ENCODE results near the gene KRTAP10-2. TPM values are rescaled to one million over a fixed set of nuclear protein-coding genes. Genes with fewer than 3 reads are reported as not detected.

KRTAP10-2 gene
- total and polyA plus RNA-seq, 2 of the 4 experiments (the other 2 are of a cell fraction): not detected

- Histone ChIP-seq H2BK5ac (ENCODE audit: low read depth, low read length, poor library complexity, severe bottlenecking) (no peak overlapping the region), H2AFZ (replicated peaks; ENCODE audit: low read length, poor library complexity) (peak overlapping the region; percentile 58), H2BK15ac (ENCODE audit: low read depth, low read length) (no peak overlapping the region), H3K14ac (replicated peaks; ENCODE audit: low read depth, low read length) (no peak overlapping the region), H4K8ac (ENCODE audit: low read depth in 2 of 2, low read length in 2 of 2) (no peak overlapping the region), H3K4ac (ENCODE audit: low read depth, low read length) (no peak overlapping the region), H3K27ac (ENCODE audit: insufficient read depth, low read length) (no peak overlapping the region), H4K91ac (ENCODE audit: insufficient read depth, low read depth, low read length) (no peak overlapping the region), H3K36me3 (ENCODE audit: control insufficient read depth, insufficient read depth, low read length) (no peaks in the 10 kb centered on the region), H3K56ac (ENCODE audit: extremely low read depth, insufficient read depth, low read length) (no peak overlapping the region), H3K27me3 (ENCODE audit: control insufficient read depth, insufficient read depth, low read length) (peaks cover 21% of the 10 kb centered on the region), H3K4me2 (ENCODE audit: low read depth, low read length) (no peak overlapping the region), H2BK120ac (ENCODE audit: low read depth, low read length) (no peak overlapping the region), H3K9me3 (ENCODE audit: control insufficient read depth, insufficient read depth, low read length) (no peaks in the 10 kb centered on the region; the same call in 1 of the 2 replicates), H3K18ac (ENCODE audit: low read depth, low read length) (no peak overlapping the region), H2BK20ac (ENCODE audit: low read depth, low read length) (no peak overlapping the region), H3K4me1 (ENCODE audit: control insufficient read depth, insufficient read depth, low read length) (no peaks in the 10 kb centered on the region), H3K9ac (ENCODE audit: low read depth, low read length) (no peak overlapping the region), H2AK5ac (ENCODE audit: low read depth, low read length) (no peak overlapping the region), H4K20me1 (ENCODE audit: insufficient read depth, low read length) (no peaks in the 10 kb centered on the region), H2AK9ac (replicated peaks; ENCODE audit: low read depth, low read length, poor library complexity) (no peak overlapping the region), H3K4me3 (ENCODE audit: insufficient read depth, low read depth, low read length) (no peak overlapping the region), H4K5ac (ENCODE audit: low read depth, low read length) (no peak overlapping the region), H3K79me1 (ENCODE audit: low read depth in 1 of 2, low read length in 2 of 2) (no peaks in the 10 kb centered on the region), H3K9me1 (ENCODE audit: insufficient read depth, low read length) (no peaks in the 10 kb centered on the region), H3K23ac (ENCODE audit: low read depth, low read length) (no peak overlapping the region)
- no peak for DNase-seq
- dilution Hi-C loops (cut with HindIII; ENCODE audit: low sequenced_read_pairs, unreplicated experiment): no loop called here
- WGBS, 2 experiments (ENCODE audit: extremely low coverage in 2 of 2, insufficient read length in 1 of 2): 16% methylated on average over 16 of the region's 36 CpGs; no CpG with 5 or more reads in 1 of the 2 experiments
- ChIA-PET POLR2A (ENCODE audit: unreplicated experiment) (no interaction called here), CTCF (no interaction called here)
- BruUV-seq (replicated peaks): no TSS peak
- in situ Hi-C loops (cut with MboI; ENCODE audit: low sequenced_read_pairs): loop anchor here (25.0 kb wide), 1 partner anchor 427 kb away; the partner anchor contains the start of gene SLX9
- ATAC-seq (ENCODE audit: low read depth): peak; percentile 77
- no peak for TF ChIP-seq FOS (IDR thresholded peaks at IDR 0.05; ENCODE audit: low read depth, low read length)
- peak; percentile 52 for TF ChIP-seq CTCF (conservative IDR thresholded peaks at IDR 0.05; ENCODE audit: low read depth, low read length)
- TF ChIP-seq SMC3 (IDR thresholded peaks at IDR 0.05; ENCODE audit: low read depth, low read length): peak; percentile 39
- no peak for TF ChIP-seq MXI1 (IDR thresholded peaks at IDR 0.05; ENCODE audit: borderline replicate concordance, low read depth, low read length)
- no peak for TF ChIP-seq BHLHE40 (IDR thresholded peaks at IDR 0.05; ENCODE audit: low read depth, low read length)
- TF ChIP-seq NFE2L2 (IDR thresholded peaks at IDR 0.05; ENCODE audit: low read depth, low read length): no peak
- no peak for TF ChIP-seq RFX5 (IDR thresholded peaks at IDR 0.05; ENCODE audit: low read depth, low read length)
- TF ChIP-seq MAZ (IDR thresholded peaks at IDR 0.05; ENCODE audit: borderline replicate concordance, low read depth, low read length): no peak
- TF ChIP-seq CHD1 (IDR thresholded peaks at IDR 0.05; ENCODE audit: low read depth, low read length): no peak
- TF ChIP-seq RCOR1 (IDR thresholded peaks at IDR 0.05; ENCODE audit: insufficient replicate concordance, low read length): no peak
- peak; percentile 52 for TF ChIP-seq RAD21 (IDR thresholded peaks at IDR 0.05; ENCODE audit: low read length)
- no peak for TF ChIP-seq MAFK (IDR thresholded peaks at IDR 0.05; ENCODE audit: low read depth, low read length)
- TF ChIP-seq ELK1 (IDR thresholded peaks at IDR 0.05; ENCODE audit: borderline replicate concordance, low read depth, low read length): no peak
- no peak for TF ChIP-seq POLR2A (IDR thresholded peaks at IDR 0.05; ENCODE audit: low read depth, low read length)
- no peak for TF ChIP-seq USF2 (IDR thresholded peaks at IDR 0.05; ENCODE audit: low read depth, low read length)
- no peak for TF ChIP-seq CEBPB (IDR thresholded peaks at IDR 0.05; ENCODE audit: low read depth, low read length)
- intact Hi-C loops (cut with micrococcal nuclease): loop anchor here (1.0 kb wide), 1 partner anchor 283 kb away; no protein-coding TSS in a partner anchor
Measured at GRCh38 chr21:44510508-44511218, 40.6 kb downstream of the KRTAP10-2 start.

All from IMR-90 (cell line).